Activated naive CD8-positive, alpha-beta T cell treated with anti-CD3 and anti-CD28 coated beads, Interleukin-2, amount 10 ng/mL, durations not matched to agents 7 days and 5 days (primary cell): ENCODE measurements around the gene GOLGA8N. TPM values are rescaled to one million over a fixed set of nuclear protein-coding genes. Genes with fewer than 3 reads are reported as not detected.
"Not testable (repeated sequence)": the region's sequence is repeated elsewhere in the genome, so short reads cannot be mapped to it uniquely, and the experiment has no call there.

Experiments used
- ATAC-seq: fragments of 150-1000 bp; cut with Tn5 transposase; one replicate; pipeline ENCODE4 v1.10.0; 2021; ENCODE audit warnings: low read depth, moderate library complexity
- POLR2A ChIA-PET: fragments of 350-600 bp; sonication (Branson Sonifier 250); formaldehyde crosslinking; loops from one replicate; lab custom pipeline; 2021; ENCODE audit warnings: antibody characterized with exemption; lab: Charles Lee
- DNase-seq: peaks from one replicate; pipeline ENCODE4 v3.0.0; 2021
- H3K27ac Mint-ChIP-seq: one replicate; pipeline ENCODE4 v1.8.0; 2022; ENCODE audit warnings: mild to moderate bottlenecking, mixed read lengths
- H3K27me3 Mint-ChIP-seq: one replicate; pipeline ENCODE4 v1.8.0; 2022; ENCODE audit warnings: mild to moderate bottlenecking, moderate library complexity, mixed read lengths
- H3K36me3 Mint-ChIP-seq: one replicate; pipeline ENCODE4 v1.8.0; 2021; ENCODE audit warnings: mild to moderate bottlenecking, mixed read lengths
- H3K4me1 Mint-ChIP-seq: one replicate; pipeline ENCODE4 v1.8.0; 2021; ENCODE audit warnings: mixed read lengths
- H3K4me3 Mint-ChIP-seq: one replicate; pipeline ENCODE4 v1.8.0; 2022; ENCODE audit warnings: mild to moderate bottlenecking, moderate library complexity, mixed read lengths
- H3K9me3 Mint-ChIP-seq: one replicate; pipeline ENCODE4 v1.8.0; 2021; ENCODE audit warnings: mixed read lengths
- total RNA-seq, 2 experiments: library from RNA; stranded (reverse); gene quantifications; one replicate each; pipeline ENCODE4 v1.2.3, GENCODE V29; 2021

GOLGA8N gene
- total RNA-seq, result 10 to 100 TPM; 41.0 to 44.6 TPM

DNA sequence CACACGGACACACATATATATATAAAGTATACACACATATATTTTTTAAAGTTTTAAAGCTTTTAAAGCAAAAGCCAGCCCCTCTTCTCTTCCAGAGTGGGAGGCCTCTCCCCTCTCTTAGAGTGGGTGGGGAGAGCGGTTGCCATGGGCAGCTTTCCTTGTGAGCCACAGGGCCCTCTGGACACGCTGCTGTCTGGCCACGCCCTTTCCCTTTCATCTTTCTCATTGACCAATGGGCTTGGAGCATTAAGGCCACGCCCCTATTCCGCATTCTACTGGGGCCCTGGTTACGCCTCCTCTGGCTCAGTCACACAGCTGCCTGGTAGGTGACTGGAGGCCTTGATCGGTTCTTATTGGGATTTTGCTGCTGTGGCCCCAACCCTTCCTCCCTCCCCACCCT lies at the start of gene GOLGA8N:
Gene GOLGA8N, plus strand, starts transcription at position 306 of the 400 bp plus-strand sequence.
- H3K4me3 Mint-ChIP-seq, H3K36me3 Mint-ChIP-seq, ATAC-seq, POLR2A ChIA-PET, DNase-seq, H3K4me1 Mint-ChIP-seq, H3K9me3 Mint-ChIP-seq, H3K27me3 Mint-ChIP-seq, H3K27ac Mint-ChIP-seq: not testable (repeated sequence)

DNA sequence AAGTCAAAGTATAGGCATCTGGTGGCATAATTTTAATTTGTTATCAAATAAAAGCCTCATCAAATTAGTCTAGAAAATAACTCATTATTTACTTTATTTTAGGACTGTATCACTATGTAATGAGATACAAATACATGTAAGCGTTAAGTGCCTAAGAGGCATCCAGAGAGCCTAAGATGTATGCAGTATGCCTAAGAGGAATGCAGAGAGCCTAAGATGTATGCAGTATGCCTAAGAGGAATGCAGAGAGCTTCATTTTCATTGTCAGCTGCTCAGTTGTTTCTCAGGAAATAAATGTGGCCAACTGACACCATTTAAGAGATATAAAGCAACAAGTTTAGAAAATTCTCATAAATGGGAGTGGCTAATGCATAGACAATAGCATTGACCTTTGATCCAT lies 49.8 kb upstream of the GOLGA8N start:
- H3K4me1 Mint-ChIP-seq, ATAC-seq, H3K27me3 Mint-ChIP-seq, POLR2A ChIA-PET, H3K4me3 Mint-ChIP-seq, DNase-seq, H3K9me3 Mint-ChIP-seq, H3K27ac Mint-ChIP-seq, H3K36me3 Mint-ChIP-seq: not testable (repeated sequence)

DNA sequence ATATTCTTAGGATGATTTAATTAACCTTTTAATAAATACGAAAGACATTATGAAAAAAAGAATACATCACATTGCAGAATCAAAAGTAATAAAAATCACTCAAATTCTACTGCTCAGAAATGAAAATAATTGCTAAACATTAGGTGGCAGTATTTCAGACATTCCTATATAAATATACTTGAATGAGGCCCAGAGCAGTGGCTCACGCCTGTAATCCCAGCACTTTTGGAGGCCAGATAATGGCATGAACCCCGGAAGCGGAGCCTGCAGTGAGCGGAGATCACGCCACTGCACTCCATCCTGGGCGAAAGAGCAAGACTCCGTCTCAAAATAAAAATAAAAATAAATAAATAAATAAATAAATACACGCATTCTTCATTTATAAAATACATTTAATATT lies 48.1 kb upstream of the GOLGA8N start:
- DNase-seq, H3K27ac Mint-ChIP-seq, POLR2A ChIA-PET, H3K4me1 Mint-ChIP-seq, H3K4me3 Mint-ChIP-seq, H3K9me3 Mint-ChIP-seq, H3K36me3 Mint-ChIP-seq, ATAC-seq, H3K27me3 Mint-ChIP-seq: not testable (repeated sequence)

DNA sequence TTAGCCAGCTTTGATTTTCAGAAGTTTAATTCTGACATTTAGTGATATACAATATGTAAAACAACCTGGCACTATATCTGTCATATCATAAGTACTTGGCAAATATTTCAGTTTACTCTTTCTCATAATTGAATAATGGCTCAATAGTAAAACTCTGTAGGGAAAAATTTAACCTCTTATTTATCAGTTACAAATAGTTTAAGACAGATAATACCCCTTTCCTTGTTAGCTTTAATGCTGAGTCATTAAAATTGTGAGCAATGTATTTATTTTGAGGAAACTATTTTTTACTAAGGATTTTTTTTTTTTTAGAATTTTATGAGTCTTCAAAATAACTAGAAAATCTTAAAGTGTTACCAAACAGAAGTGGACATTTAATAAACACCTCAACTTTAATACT lies 38.7 kb upstream of the GOLGA8N start:
- H3K4me1 Mint-ChIP-seq, H3K9me3 Mint-ChIP-seq, POLR2A ChIA-PET, H3K27ac Mint-ChIP-seq, DNase-seq, H3K36me3 Mint-ChIP-seq, H3K4me3 Mint-ChIP-seq, ATAC-seq, H3K27me3 Mint-ChIP-seq: not testable (repeated sequence)

DNA sequence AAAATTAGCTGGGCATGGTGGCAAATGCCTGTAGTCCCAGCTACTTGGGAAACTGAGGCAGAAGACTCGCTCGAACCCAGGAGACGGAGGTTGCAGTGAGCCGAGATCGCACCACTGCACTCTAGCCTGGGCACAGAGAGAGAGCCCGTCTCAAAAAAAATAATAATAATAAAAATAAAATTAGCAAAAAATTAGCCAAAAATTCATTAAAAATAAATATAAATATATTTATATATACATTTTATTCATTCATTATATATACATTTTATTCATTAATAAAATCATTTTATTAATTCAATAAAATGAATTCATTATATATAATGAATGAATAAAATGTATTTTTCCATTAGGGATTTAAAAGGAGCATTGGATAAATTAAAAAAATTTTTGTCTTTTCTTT lies 31.1 kb upstream of the GOLGA8N start:
- H3K27ac Mint-ChIP-seq, DNase-seq, H3K9me3 Mint-ChIP-seq, ATAC-seq, H3K4me1 Mint-ChIP-seq, H3K4me3 Mint-ChIP-seq, H3K27me3 Mint-ChIP-seq, POLR2A ChIA-PET, H3K36me3 Mint-ChIP-seq: not testable (repeated sequence)

DNA sequence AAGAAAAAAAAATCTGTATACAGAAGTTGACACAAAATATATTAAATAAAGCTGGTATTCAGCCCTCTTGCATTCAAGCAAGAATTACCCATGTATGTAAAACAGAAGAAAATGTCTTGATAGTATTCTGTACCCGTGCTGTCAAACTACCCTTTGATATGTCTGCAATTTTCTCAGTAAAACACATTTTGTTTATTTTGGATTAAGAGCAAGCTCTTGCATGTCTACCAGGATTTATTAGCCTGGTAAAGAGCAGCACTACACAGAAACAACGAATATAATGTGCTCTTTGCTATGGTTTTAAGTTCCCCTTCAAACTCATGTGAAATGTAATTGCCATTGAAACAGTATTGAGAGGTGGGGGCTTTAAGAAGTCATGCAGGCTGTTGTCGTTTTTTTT lies 24.3 kb upstream of the GOLGA8N start:
- POLR2A ChIA-PET, H3K27ac Mint-ChIP-seq, DNase-seq, H3K4me3 Mint-ChIP-seq, H3K27me3 Mint-ChIP-seq, H3K36me3 Mint-ChIP-seq, H3K4me1 Mint-ChIP-seq, ATAC-seq, H3K9me3 Mint-ChIP-seq: not testable (repeated sequence)

DNA sequence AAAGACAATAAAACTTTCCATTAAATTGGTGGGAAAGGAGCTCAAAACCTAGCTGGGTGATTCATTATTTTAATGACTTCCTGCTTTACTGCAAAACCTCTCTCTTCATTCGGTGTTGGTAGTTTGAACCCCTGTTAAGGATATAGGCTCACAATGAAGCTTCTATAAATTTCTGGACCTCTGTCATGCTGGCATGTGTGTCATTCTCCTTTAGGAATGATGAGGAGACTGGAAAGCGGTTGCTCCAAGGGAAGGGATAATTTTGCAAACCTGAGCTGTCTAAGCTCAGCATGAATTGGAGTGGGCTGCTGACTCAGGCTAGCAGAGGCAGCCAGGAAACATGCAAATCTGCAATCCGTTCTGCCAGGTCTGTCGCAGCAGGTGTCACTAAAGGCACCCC lies 14.8 kb upstream of the GOLGA8N start:
- peak overlapping the region; percentile 90 for H3K27ac Mint-ChIP-seq
- POLR2A ChIA-PET, DNase-seq, H3K4me1 Mint-ChIP-seq, H3K36me3 Mint-ChIP-seq, ATAC-seq, H3K9me3 Mint-ChIP-seq, H3K27me3 Mint-ChIP-seq: not testable (repeated sequence)
- peak overlapping the region; percentile 91 for H3K4me3 Mint-ChIP-seq

DNA sequence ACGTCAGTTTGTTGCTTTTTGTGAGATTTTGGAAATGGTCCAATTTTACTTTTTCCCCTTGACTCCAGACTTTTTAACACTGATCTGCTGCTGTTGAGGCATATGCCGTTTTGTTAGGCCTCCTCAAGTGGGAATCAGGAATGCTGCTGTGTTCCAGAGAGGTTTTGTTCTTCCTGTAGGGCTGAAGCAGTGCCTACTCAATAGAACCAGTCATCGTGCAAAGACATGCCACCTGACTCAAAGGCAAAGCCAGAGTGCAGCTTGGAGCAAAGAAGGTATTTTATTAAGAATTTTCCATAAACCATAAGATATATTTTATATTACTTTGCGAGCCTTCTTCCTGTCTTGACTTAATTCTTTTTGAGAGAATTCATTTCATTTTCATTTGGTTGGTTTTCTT lies 7.4 kb upstream of the GOLGA8N start:
- POLR2A ChIA-PET, H3K27me3 Mint-ChIP-seq, ATAC-seq, DNase-seq, H3K27ac Mint-ChIP-seq, H3K9me3 Mint-ChIP-seq, H3K4me3 Mint-ChIP-seq, H3K36me3 Mint-ChIP-seq, H3K4me1 Mint-ChIP-seq: not testable (repeated sequence)

DNA sequence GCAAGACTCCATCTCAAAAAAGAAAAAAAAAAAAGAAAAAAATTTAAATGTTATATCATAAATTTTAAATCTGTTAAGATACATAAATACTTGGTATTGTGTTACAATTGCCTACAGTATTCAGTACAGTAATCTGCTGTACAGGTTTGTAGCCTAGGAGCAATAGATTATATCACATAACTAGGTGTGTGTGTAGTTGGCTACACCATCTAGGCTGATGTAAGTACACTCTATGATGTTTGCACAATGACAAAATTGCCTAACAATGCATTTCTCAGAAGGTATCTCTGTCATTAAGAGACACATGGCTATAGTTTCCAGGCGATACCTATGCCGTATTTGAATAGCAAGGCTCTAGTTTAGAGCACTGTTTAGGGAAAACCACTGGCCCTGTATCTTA lies 16.3 kb downstream of the GOLGA8N start:
- H3K27ac Mint-ChIP-seq, DNase-seq, H3K9me3 Mint-ChIP-seq, ATAC-seq, H3K4me3 Mint-ChIP-seq, POLR2A ChIA-PET, H3K36me3 Mint-ChIP-seq, H3K27me3 Mint-ChIP-seq, H3K4me1 Mint-ChIP-seq: not testable (repeated sequence)

DNA sequence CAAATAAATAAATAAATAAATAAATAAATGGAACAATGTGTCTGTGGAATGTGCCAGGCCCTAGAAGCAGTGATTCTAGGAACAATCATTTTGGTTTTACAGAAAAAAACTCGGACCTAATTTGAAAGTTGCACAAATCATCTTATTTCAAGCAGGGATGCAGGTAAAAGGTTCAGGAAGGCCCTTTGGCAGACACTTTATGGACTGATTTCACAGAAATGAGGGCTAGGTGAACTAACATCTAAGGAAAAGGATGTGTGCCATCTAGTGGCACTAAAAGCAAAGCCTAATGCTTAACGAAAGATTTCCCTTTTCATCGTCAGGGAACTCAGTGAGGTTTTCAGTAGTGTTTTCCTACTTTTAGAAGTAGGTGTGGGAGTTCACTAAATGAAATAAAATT lies 17.5 kb downstream of the GOLGA8N start:
- H3K27ac Mint-ChIP-seq, H3K27me3 Mint-ChIP-seq: not testable (repeated sequence)

DNA sequence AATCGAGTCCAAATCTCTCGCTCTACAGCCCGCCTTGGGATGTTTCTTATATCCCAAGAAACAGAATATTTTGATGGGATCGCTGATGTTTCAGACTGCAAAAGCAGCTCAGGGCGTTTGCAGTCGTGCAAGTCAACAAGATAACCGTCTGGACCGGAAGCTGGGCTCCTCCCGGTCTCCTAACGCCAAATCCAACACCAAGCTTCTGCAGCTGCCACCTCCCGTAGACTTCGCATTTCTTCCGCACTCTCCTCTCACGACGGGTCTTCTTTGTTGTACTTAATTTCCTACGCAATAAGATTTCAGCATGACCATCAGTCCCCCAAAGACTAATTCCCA lies 21.4 kb downstream of the GOLGA8N start:
- H3K27me3 Mint-ChIP-seq, H3K9me3 Mint-ChIP-seq, POLR2A ChIA-PET: not testable (repeated sequence)
- Mint-ChIP-seq H3K4me3 (peak overlapping the region; percentile 100), H3K36me3 (peaks cover 19% of the 10 kb centered on the region), H3K4me1 (peaks cover 16% of the 10 kb centered on the region), H3K27ac (peak overlapping the region; percentile 99)
- DNase-seq (peak; percentile 50), ATAC-seq (peak; percentile 18)

More for the DNA sequence above, 17.5 kb downstream of the GOLGA8N start:
- DNase-seq, H3K4me3 Mint-ChIP-seq, H3K4me1 Mint-ChIP-seq, POLR2A ChIA-PET, ATAC-seq, H3K9me3 Mint-ChIP-seq, H3K36me3 Mint-ChIP-seq: not testable (repeated sequence)

DNA sequence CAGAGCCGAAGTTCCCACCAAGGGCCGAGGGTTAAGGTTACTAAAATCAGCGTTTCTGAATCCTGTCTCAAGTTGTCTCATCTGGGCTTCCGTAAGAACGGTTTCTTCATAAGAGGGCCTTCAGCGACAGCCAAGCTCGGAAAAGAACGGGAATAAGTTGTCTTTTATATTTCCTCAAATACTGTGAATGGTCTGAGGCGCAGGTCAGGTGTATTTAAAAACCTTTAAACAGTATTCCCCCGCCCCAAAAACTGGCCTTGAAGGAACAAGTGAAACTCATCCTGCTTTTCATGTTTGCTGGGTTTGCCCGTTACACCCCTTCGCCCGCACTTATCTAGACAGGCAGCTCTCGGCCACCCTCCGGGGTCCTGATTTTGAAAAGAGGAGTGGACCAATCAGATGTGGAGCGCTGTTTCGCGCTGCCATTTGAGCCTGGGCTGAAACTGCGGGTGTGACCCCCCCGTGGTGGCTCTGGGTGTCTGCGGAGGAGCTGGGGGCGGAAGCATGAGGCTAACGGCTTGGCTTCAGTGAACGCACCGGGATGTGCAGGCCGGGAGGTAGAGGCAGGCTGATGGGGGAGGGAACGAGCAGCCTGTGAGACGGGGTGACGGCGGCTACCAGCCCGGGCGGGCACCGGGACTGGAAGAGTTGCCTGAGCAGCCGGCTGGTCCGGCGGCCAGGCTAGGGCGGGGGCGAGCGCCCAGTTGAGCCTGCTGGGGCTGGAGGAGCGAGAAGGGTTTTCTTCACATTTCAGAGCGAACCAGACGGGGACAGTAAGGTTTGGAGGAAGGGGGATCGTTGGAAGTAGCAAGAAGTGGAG lies 22.0 kb downstream of the GOLGA8N start, which contains the start of gene ARHGAP11A:
Gene ARHGAP11A, plus strand, starts transcription at position 454 of the 820 bp plus-strand sequence. CDS start 708 bp downstream, outside the sequence.
- peak within 1 kb of the TSS; percentile 99 for H3K27ac Mint-ChIP-seq
- H3K27me3 Mint-ChIP-seq, H3K9me3 Mint-ChIP-seq, POLR2A ChIA-PET: not testable (repeated sequence)
- ATAC-seq (peak; percentile 90), DNase-seq (peak; percentile 85)
- peaks cover 19% of the 10 kb centered on the region for H3K36me3 Mint-ChIP-seq
- H3K4me1 Mint-ChIP-seq, result peaks cover 16% of the 10 kb centered on the region
- H3K4me3 Mint-ChIP-seq, result peak within 1 kb of the TSS; percentile 100

DNA sequence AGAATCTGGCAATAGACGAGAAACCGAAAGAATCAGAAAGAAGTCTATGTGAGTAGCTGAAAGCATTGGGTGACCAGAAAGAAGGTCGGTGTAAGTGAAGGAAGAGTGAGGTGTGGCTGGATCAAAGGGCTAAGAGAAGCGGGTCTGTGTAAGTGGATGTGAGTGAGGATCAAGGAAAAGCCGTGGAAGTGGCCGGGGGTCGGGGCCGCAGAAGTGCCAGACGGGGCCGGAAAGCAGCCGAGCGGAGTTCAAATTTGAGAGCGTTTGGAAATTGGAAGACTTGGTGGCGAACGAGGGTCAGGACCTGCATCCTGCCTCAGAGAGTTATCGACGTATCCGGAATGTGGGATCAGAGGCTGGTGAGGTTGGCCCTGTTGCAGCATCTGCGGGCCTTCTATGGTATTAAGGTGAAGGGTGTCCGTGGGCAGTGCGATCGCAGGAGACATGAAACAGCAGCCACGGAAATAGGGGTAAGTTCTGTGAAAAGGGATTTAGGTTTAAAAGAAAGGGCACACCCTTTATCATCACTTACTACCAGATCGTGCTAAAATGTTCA lies 22.7 kb downstream of the GOLGA8N start:
- POLR2A ChIA-PET, DNase-seq, H3K27me3 Mint-ChIP-seq, H3K9me3 Mint-ChIP-seq: not testable (repeated sequence)
- peaks cover 14% of the 10 kb centered on the region for H3K4me1 Mint-ChIP-seq
- peaks cover 19% of the 10 kb centered on the region for H3K36me3 Mint-ChIP-seq
- H3K4me3 Mint-ChIP-seq, result peak overlapping the region; percentile 100
- peak overlapping the region; percentile 99 for H3K27ac Mint-ChIP-seq
- peak; percentile 11 for ATAC-seq

DNA sequence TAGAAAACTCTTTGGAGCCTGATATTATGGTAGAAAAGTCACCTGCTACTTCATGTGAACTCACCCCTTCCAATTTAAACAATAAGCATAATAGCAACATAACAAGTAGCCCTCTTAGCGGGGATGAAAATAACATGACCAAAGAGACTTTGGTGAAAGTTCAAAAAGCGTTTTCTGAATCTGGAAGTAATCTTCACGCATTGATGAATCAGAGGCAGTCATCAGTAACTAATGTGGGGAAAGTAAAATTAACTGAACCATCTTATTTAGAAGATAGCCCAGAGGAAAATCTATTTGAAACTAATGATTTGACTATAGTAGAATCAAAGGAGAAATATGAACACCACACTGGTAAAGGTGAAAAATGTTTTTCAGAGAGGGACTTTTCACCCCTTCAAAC lies 43.2 kb downstream of the GOLGA8N start:
- no peak overlapping the region for H3K27ac Mint-ChIP-seq
- H3K27me3 Mint-ChIP-seq, result no peaks in the 10 kb centered on the region
- ATAC-seq, result no peak
- POLR2A ChIA-PET, result no interaction called here
- H3K4me3 Mint-ChIP-seq, result no peak overlapping the region
- H3K36me3 Mint-ChIP-seq, result peaks cover 49% of the 10 kb centered on the region
- DNase-seq, result no peak
- H3K9me3 Mint-ChIP-seq, result no peaks in the 10 kb centered on the region
- H3K4me1 Mint-ChIP-seq, result peaks cover 8% of the 10 kb centered on the region
